GF-D8 (cell line): ENCODE data around the gene CSTF3.
"Not testable (repeated sequence)": the region's sequence is repeated elsewhere in the genome, so short reads cannot be mapped to it uniquely, and the experiment has no call there.

ENCODE experiments used
- DNase-seq: peaks from one replicate; lab custom pipeline; 2025; lab: John Stamatoyannopoulos, UW

Gene CSTF3

DNA sequence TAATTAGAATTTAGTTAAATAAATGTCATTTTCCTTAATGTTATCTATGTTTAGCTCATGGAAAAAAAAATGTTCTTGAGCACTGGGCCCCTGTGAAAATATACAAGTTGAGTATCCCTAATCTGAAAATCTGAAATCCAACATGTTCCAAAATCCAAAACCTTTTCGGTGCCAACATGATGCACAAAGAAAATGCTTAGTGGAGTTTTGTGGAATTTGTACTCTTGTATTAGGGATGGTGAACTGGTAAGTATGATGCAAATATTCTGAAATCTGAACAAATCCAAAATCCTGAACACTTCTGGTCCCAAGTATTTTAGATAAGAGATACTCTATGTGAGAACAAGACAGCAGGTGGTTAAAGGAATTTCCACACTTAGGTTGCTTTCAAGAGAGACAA is 77.4 kb downstream of the CSTF3 start:
- no peak for DNase-seq

DNA sequence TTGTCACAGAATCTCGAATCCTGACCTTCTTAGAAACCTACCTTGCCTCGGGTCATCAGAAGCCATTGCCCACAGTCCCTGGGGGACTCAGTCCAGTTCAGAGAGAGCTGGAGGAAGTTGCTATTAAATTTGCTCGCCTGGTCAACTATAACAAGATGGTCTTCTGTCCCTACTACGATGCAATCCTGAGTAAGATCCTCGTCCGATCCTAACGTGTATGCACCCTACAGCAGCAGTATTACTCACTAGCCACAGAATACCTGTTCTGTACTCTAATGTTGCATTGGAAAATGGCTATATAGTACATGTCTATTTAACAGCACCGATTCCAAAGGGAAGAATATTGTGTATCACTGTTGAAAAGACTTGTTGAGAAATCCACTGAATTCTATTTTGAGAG is 88.8 kb downstream of the CSTF3 start:
- no peak for DNase-seq

DNA sequence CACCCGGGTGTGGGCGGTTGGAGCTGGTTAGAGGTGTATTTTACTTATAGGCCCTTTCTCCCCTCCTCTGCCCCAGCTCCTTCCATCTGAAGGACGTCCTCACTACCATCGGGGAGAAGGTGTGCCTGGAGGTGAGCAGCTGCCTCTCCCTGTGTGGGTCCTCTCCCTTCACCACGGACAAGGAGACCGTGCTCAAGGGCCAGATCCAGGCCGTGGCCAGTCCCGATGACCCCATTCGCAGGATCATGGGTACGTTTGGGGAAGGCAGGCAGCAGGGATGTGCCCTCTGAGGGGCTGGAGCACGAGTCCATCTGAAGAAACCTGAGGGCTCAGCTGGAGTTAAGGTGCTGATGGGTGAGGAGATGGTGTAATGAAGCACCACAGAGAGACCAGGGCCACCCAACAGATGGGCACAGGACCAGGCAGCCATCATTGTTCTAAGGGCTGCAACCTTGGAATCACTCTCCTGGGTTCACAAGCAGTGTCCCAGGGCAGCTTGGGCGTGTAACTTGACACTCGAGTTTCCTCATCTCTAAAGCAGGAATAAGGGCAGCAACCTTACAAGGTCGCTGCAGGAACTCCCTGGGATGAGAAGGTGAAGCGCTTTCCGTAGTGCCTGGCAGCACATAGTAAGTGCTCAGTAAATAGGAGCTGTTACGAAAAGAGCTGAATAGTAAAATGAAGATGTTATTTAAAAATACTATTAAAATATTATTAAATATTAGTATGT is 92.5 kb downstream of the CSTF3 start:
- no peak for DNase-seq

DNA sequence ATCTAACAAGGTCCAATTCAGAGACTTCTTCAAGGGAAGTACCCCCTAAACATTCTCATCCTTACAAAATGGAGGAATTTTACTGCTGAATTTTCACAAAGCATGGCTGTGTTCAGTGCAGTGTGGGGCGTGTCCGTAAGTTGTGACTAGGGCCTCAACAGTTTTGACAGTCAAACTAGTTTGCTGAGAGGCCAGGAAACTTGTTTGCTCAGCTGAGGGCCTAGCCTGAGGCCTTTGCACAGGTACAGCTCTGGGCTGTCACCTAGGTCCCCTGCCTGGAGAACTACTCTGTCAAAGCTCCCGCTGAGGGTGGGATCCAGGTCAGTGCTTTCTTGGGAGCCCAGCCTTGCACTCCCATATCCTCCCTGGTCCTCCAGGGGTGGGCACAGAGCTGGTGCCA is 94.0 kb downstream of the CSTF3 start:
- no peak for DNase-seq

DNA sequence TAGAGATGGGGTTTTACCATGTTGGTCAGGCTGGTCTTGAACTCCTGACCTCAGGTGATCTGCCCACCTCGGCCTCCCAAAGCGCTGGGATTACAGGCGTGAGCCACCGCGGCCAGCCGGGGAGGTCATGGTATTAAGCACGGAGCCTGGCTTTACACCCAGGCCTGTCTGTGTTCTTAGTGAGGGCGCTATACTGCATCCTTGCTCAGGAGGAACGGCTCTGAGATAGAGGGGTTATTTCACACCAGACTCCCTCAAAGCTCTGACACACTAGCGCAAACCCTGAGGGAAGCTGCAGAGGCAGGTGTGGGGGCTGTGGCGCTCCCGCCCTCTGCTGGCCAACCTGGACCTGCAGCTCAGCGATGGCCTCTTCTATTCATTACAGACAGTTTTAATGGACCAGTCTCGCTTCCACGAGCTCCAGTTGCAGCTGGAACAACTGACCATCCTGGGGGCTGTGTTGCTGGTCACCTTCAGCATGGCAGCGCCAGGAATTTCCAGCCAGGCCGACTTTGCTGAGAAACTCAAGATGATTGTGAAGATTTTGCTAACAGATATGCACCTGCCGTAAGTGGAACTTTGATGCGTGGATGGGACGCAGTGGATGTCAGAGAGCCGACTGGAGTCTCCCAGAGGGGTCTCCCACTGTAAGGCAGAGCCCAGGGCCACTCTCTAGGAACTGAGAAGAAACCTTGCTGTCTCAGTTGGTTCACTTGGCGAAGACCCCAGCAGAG is 95.7 kb downstream of the CSTF3 start:
- no peak for DNase-seq

DNA sequence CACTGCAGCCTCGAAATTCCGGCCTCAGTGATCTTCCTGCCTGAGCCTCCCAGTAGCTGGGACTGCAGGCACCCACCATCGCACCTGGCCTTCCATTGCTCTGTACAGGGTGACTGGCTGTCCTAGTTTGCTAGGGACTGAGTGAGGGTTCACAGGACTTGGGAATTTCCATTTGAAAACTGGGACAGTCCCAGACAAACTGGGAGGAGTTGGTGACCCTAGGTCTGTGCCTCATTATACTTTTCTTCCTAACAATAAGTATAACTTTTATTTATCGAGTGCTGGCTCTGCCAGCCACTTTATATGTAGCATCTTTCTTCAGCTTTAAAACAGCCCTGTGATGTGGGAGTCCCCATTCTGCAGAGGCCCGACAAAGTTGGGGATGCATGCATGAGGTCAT is 96.4 kb downstream of the CSTF3 start:
- DNase-seq, result no peak

DNA sequence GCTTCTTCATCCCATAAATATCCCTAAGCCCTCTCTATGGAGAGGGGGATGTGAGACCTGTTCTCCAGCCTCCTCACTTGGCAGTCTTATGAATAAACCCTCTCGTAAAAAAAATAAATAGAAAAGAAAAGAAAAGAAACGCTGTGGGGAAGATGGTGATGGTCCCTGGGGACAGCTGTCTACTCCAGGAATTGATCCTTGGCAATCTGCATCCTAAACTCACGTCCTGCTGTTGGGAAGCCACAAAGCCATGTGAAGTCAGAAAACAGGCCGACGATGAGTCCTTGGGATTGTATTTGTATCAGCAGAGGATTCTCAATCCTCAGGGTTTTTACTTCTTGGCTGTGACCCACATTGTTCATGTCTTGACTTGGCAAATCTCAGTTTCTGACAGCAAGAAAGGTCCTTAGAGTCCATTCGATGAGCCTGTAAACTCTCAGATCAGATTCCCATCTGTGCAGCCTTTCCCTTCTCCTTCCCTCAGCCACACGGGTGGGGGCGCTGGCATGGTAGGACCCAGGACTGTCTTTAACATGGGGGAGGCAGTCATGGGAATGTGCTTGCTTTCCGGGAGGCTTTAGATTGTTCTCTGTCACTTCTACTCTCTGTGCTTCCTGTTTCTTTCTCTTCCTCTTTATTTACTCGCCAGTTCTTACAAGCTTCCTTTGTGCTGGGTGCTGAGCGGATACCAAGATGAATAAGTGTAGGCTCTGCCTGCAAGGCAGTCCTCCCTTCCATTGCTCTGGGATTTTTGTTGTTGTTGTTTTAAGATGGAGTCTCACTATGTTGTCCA is 97.1 kb downstream of the CSTF3 start:
- no peak for DNase-seq

DNA sequence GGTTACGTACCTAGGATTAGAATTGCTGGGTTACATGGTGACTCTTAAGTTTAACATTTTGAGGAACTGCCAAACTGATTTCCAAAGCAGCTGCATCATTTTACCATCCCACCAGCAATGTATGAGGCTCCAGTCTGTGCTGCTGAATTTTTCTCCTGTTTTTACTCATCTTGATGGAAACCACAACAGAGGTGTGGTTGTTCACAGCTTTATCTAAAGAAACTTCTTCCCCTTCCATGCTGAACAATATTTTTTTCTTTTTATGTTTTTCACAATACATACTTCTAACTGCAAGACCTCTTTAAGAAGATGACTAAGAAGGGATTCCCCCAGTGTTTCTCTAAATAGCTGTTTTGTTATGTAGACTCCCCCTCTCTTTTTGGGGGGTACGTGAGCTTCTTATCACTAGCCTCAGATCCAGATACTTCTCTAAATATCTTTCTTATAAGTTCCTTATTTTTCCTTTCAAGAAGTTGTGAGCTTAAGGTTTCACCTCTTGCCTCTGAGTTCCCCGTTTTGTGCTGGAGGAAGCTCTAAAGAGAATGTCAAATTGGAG is 97.9 kb downstream of the CSTF3 start:
- no peak for DNase-seq

DNA sequence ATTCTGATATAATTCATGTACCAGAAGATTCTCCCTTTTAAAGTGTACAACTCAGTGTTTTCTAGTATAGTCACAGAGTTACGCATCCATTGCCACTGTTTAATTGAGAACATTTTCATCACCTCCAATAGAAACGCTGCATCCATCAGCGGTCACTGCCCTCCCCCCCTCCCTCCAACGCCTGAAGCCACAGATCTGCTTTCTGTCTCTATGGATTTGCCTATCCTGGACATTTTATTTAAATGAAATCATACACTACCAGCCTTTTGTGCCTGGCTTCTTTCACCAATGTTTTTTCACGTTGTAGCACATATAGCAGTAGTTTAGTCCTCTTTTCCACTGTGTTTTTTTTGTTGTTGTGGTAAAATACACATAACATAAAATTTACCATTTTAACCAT is 99.1 kb downstream of the CSTF3 start:
- DNase-seq, result no peak

DNA sequence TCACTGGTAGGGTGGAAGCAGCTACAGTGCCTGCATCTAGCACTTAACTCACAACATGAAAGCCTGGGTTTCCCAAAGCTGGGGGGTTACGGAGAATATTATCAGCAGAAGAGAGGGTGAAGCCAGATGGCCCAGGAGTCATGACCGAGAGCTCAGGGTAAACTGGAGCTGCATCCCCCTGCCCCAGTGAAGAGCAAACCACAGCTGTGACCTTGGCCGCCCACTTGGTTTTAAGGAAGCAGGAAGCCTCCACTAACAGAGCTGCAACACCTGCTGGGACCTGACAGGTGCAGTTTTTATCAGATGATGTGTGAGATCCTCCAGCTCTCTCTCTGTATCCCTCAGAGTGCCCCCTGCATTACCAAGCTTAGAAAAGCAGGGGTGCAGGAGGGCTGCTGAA is 101.0 kb downstream of the CSTF3 start:
- DNase-seq, result no peak

DNA sequence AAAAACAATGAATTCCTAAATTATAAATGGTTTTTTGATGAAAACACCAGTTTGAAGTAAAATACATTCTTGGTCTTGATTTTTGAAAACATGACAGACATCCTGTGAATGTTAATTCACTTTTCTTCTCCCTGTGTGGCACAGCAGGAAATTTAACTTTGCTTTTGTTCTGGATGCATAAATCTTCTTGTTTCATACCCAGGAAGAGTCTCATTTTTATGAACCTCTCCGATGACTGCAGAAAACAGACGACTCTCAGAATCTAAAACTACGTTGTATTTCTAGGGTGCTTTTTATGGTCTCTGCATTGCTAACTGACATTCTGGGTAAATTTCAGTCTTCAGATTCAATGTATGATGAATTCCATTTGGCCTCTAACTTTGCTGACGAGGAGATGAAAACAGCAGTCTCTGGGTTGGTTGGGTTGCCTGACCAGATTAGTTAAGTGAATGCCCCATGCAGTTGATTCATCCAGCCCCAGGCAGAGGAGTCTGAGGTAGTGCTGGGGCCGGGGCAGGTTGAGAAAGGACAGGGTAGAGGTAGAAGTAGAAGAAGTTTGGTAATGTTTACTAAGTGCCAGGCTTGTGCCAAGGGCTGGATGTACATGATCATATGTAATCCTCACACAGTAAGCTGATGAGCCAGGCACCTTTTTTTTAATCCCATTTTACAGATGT is 101.8 kb downstream of the CSTF3 start:
- no peak for DNase-seq

DNA sequence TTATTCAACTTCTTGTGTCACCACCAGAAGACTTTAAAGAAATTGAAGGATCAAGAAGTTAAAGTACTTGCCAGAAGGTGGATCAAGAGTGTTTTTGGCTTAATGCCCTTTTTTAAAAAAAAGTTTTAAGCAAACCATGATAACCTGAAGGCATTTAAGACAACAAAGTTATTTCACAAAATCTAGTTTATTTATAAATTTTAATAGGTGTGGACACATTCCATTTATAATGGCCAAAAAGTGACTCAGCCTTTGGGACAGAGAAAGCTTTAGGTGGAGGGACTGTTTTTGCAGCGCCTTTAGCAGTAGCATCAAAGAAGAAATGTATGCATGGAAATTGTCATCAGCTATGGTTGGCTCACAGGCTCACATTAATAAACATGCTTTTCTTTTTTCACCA is 104.0 kb downstream of the CSTF3 start:
- DNase-seq, result no peak

DNA sequence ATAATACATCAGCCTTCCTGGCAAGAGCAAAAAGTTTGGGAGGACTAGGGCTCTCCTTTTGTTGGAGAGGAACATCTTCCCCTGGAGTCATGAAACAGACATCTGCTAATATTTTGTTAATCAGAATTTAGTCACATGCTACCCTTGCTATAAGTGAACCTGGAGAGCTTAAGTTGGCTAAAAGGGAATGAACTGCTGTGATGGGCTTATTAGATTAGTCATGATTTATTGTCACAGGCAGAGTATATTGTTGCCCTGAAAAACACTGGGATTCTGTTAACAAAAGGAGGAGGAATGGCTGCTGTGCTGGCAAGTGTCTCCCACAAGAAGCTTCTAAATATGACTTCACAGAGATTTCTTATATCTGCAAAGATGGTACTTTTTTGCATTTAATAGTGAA is 105.9 kb downstream of the CSTF3 start:
- no peak for DNase-seq

DNA sequence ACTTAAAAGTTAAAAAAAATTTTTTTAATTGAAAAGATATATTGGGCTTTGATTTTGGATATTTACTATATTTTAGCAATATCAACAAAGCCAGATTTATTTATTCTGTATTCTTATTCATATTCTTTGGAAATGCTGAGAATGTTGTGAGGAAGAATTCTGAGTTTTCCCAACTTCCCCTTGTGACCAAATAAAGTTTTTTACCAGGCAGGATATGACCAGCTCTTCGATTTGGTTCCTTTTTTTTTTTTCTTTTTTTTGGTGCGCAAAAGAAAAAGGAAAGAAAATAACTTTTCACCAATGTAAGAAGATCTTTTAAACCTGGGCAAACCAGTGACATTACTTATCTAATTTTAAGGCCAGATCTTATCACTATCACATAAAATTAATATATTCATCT is 109.0 kb downstream of the CSTF3 start:
- DNase-seq, result no peak

DNA sequence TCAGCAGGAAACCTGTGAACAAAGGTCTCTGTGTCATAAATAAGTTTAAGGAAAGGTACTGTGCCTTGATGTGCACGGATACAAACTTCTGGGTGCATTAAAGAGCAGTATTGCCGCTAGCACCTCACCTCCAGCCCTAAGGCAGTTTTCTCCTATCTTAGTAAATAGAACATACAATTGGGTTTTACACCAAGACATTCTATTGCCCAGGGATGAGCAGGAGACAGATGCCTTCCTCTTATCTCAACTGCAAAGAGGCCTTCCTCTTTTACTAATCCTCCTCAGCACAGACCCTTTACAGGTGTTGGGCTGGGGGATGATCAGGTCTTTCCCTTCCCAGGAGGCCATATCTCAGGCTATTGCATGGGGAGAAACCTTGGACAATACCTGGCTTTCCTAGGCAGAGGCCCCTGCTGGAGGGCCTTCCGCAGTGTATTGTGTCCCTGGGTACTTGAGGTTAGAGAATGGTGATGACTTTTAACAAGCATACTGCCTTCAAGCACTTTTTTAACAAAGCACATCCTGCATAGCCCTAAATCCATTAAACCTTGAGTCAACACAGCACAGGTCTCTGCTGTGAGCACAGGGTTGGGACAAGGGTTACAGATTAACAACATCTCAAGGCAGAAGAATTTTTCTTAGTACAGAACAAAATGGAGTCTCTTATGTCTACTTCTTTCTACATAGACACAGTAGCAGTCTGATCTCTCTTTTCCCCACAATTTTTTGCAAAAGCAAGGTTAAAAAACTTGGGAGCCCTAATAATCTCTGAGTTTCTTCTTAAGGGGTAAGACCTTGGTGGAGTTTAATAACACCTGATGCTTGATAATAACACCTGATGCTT is 111.5 kb downstream of the CSTF3 start:
- DNase-seq, result not testable (repeated sequence)

DNA sequence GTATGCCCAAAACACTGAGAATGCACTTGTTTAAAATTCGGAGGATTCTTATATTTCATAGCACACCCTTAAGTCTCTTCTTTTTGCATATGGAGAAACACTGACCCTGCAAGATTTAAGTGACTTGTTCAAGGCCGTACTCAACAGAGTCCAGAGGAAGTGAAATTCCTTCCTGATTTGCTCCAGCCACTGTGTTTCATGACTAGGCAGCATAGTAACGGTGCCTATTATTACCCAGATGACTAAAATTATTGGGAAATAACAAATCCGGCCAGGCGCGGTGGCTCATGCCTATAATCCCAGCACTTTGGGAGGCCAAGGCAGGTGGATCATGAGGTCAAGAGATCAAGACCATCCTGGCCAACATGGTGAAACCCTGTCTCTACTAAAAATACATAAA is 112.6 kb downstream of the CSTF3 start:
- not testable (repeated sequence) for DNase-seq

DNA sequence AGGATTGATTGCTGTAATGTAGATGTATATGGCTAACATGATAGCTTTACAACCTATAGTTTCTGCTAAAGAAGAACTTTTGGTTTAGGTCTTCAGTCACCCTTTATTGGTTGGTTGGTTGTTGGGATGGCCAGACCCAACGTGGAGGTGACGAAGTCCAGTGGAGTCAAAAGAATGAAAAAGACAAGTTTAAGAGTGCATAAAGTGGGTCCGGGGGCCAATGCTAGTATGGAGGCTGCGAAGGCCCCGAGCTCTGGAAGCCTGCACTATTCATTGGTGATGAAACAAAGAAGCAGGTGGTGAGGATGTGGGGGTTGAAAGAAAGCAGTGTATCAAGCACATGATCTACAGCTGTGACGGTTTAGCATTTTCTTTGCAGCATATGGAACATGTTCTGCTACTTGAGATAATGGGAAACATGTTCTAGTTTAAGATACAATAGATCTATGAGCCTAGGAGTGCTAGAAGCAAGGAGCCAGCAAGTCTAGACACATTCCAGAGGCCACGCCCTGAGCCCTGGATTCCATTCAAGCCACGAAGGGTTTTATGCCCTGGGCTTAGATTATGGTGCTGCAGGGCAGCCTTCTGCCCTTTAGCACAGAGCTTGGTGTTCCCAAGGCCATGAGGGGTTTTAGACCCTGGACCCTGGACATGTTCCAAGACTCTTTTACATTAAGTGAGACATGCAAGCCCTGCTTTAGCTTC is 115.6 kb downstream of the CSTF3 start:
- no peak for DNase-seq

DNA sequence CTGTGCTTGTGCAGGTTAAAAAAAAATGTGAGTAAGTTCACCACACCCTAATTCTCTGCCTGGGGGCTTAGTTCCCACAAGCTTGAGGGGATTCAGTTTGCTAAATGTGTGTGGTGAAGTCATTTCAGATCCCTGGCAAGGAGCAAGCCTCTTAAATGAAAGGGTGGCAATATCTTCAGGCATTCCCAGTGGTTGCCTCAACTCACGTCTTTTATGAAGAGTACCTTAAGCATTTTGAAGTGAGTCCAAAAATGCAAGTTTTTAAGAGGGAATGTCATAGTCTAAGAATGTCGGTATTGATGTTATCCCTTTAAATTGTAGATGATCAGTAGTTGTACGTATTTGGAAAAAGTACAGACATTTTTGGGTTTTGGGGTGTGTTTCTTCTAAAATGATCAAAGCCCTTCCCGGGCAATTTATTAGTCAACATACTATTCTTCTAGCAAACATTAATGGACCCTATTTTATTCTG is 117.0 kb downstream of the CSTF3 start:
- DNase-seq, result no peak

DNA sequence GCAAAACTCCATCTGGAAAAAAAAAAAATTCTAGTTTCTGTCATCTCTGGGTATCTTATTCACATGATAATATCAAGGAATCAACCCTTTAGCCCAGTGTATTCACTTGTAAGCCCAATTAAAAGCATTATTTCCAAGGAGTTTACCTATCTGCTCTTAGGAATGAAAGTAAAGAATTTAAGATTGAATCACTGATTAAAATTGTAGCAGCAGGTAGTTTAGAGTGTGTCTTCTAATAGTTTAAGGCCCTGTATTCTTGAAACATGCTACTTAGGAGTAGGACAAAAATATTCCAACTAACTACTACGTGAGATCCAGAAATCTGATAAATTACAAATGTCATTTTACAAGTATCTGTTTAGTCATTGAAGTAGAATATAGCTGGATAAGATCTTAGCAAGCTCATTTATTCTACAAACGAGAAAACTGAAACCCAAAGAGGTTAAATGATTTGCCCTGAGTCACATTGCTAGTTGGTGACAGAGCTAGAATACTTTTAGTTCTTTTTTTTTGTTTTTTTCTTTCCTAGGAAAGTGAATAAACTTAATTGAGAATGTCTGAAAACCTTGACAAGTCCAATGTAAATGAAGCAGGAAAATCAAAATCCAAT is 118.0 kb downstream of the CSTF3 start:
- DNase-seq, result no peak

DNA sequence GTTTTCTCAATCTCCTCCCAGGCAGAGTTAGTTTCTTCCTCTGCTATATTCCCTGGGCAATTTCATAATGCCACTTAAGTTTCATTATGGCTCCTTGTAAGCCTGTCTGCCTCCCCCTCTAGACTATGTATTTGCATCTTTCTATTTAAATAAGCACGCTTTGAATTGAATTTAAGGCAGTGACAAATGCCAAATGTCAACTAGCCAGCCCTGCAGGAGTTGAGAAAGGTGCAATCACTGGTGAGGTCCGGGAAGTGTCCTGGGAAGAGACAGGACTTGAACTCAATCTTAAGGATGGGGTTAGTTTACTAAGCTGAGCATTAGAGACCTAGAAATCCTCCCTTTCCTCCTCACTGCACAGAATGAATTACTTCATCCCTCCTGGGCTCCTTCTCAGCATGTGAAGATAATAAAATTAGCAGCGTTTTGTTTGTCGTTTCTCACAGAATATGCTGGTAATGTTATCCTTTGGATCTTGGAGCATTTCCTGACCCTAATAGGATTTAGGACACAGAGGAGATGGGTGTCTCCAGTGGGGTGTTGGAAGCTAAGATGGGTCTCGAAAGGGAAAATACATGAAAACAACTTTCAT is 120.3 kb downstream of the CSTF3 start:
- DNase-seq, result no peak
